ENCODE measurements around the gene MVD.
A peak's percentile ranks its signal among the peaks of the same experiment; 100 is the strongest.

MVD gene

DNA sequence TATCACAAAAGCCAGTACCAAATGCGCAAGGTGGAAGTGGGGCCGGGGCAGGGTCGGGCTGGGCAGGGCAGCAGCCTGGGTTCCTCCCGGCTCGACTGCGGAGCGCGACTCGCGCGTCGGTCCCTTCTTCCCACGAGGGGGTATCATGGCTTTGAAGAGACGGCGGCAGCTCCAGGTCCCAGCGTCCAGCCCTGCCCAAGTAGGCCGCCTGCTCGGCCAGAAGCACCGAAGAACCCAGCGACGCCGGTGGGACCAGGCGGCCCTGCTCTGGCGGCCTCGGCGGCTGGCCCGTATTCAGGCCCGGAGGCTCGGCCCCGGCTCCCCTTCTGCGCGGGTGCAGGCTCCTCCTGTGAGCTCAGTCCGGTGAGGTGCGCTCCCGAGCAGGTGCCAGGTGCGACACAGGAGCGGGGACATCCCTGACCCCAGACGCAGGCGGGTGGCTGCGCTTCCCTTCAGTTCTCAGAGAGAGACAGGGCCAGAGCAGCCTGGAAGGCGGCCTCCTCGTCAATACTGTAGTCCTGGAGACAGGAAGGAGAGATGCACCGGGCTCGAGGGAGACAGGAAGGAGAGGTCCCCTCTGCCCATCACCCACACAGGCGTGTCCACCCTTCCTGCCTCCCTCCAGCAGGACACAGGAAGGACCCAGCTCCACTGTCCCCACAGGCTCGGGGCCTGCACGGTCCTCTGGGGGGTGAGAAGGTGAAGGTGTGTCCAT lies 34.4 kb upstream of the MVD start:
- DNase-seq = no peak

DNA sequence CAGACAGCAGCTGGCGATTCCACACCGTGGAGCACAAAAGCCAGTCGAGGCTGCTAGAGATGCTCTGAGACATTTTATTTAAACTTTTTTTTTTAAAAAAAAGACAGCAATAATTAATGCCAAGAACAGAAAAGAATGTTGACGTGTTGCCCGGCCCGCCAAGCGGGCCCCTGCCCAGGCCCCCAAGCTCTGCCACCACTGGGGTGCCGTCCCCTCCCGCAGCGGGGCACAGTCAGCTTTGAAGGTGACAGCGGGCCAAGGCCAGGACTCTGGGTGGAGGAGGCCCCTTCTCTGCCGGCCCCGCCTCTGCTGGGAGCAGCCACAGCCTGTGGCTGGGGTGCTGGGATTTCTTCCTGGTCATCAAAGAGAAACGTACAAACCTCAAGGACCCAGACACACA lies 33.5 kb upstream of the MVD start:
- DNase-seq = no peak

DNA sequence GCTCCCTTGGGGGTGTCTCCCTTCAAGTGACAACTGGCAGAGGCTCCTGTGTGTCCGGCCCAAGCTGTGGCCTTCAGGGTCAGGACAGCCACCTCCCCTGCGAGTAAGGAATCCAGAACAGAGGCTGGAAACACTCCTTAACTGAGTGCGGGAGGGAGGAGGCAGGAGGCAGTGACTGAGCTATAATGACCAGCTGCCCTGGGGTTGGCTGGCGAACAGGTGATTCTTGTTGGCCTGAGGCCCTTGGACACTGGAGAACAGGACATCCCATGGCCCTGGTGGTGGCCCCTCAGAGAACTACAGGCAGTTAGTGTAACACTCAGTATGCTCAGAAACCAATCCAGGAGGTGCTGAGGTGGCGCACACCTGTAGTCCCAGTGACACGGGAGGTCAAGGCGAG lies 32.9 kb upstream of the MVD start:
- DNase-seq = no peak

DNA sequence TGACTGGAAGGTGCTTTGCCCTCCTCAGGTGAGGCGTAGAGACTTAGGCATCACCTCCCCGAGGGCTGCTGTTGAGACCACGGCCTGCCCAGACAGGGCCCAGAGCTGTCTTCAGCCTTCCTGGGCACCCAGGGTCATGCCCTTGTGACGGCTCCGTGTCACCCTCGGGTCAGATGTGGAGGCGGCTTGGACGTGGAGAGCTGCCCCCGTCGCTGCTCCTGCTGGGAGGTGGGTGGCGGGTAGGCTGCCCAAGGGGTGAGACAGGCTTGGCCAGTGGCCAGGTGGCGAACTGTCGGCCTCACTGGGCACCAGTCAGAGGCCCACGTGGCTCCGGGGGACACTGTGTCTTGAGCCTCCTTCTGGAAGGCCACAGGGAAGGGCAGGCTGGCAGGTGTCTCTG lies 32.3 kb upstream of the MVD start:
- no peak for DNase-seq

DNA sequence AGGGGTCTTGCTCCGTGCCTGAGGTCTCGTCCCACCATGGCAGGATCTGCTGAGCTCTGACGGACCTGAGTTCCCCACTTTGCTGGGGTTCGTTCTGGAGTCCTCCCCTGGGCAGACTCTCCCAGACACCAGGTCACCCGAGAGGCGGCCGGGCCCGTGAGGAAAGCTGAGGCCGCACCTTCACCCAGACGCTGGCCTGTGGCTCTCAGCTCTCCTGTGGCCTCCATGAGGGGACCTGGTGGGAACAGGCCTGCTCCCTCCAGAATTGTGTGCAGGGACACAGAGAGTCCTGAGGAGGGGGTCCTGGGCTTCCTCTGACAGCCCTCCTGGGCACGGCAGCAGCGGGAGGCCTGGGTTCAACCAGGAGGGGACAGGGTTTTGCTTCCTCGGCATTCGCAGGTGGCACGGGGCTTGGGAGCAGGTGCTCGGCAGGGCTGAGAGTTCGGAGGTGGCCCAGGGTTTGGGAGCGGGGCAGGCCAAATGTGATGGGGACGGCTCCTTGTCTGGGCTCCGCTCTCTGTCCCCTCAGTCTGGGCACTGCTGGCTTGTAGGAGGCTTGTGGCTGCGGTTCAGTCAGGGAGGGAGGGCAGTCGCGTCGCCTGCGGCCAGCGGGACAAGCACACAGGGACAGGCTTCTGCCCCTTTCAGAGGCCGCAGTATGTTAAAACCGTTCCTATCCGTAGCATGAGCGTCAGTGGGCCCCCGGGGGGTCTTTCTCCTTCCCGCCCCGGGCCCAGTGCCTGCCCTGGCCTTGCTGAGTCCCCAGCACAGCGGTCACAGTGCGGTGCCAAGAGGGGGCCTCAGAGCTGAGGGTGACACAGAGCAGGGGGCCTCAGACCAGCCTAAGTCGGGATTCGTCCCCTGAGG lies 31.6 kb upstream of the MVD start:
- no peak for DNase-seq

DNA sequence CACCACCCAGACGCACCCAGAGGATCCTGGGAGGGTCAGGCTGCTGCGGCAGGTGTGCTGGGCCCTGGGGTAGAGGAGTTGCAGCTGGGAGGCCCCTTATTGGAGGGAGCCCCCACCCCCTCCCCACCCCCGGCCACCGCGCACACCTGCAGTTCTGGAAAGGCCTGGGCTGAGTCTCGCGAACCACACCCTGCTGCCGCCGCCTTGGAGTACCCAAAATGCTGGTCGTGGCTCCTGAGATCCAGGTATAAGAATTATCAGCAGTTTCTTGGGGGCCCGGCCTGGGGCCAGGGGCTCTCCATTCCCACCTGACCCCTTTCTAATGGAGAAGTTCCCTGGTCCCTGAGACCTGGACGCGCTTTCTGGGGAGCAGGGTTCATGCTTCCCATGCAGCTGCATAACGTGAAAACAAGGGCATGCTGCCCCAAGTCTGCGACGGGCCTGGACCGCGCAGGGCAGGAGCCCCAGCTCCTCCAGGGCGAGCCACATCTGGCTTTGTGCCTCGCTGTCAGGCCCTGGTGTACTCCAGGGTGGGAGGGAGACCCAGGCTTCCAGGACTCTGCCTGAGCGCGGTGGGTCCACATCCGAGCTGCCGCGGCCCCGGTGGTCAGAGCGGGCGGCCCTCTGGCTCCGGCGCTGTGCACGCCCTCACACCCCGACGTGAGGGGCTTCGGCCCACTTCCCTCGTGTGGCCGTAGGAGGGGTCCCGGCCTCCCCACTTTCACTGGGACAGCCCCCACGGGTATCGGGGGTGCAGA lies 30.7 kb upstream of the MVD start:
- DNase-seq = no peak

DNA sequence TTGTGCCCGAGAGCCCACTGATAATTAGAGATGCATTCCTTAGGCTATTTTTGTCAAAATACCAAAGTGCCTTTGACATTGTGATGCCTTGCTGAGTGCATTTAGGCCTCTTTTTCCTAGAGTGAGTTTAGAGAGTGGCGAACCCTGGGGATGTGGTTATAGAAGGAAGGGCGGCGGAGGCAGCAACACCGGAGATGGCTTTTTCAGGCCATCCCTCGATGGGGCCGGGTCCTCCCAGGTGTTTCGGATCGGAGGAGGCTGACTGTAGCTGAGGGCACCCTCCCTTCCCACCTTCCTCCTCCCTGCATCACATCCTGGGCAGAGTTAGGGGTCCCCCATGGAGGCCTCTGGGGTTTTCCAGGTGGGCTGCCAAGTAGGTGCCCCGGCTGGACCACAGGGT lies 30.0 kb upstream of the MVD start:
- DNase-seq = no peak

DNA sequence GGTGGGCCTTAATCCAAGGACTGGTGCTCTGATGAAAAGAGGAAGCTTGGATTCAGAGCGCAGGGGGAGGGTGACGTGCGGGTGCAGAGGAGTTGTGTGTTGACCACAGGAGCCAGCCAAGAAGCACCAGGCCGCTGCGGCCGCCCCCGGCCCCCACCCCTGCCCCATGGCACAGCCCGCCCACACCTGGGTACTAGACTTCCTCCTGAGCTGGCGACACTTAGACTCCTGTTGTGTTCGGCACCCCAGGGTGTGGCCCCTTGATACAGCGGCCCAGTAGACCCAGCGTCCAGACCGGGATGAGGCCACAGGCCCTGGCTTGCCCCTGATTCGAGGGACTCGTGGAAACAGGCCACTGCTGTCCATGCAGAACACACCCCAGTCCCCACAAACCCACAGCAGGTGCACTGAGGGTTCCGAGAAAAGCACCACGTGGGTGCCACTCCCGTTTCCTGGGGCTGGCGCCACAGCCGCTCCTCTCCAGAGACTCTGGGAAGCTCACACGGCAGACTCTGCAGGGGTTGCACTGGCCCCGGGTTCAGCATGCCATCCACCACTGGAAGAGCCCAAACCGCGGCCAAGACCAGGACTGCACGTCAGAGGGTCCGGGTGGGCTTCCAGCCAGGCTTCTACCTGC lies 29.2 kb upstream of the MVD start:
- peak; percentile 69 for DNase-seq

DNA sequence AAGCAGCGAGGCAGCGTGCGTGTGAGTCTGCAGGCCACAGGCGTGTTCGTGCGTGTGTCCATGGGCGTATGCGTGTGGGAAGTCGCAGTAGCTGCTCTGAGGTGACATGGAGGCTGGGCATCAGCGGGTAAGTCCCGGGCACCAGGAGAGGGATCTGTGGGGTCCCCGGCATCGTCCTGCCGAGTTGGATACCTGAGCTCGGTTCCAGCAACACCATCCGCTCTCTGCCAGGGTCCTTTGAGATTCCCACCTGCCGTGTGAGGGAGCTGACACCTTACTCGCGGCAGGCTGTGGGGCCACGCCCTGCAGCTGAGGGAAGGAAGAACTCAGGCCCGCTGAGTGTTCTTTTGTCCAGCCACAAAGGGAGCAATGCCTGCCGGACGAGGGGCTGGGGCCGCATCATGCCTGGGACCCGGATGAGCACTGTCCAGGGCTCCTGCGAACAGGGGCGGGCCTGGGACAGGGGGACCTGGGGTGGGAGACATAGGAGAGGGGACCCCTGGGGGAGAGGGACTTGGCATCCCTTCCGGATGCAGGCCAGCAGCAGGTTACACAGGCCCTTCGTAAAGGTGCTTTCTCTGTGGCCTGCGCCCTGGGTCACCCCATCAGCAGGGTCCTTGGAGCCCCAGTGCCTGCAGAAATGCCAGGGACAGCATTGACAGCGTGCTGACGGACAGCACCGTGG lies 28.4 kb upstream of the MVD start:
- DNase-seq = no peak

DNA sequence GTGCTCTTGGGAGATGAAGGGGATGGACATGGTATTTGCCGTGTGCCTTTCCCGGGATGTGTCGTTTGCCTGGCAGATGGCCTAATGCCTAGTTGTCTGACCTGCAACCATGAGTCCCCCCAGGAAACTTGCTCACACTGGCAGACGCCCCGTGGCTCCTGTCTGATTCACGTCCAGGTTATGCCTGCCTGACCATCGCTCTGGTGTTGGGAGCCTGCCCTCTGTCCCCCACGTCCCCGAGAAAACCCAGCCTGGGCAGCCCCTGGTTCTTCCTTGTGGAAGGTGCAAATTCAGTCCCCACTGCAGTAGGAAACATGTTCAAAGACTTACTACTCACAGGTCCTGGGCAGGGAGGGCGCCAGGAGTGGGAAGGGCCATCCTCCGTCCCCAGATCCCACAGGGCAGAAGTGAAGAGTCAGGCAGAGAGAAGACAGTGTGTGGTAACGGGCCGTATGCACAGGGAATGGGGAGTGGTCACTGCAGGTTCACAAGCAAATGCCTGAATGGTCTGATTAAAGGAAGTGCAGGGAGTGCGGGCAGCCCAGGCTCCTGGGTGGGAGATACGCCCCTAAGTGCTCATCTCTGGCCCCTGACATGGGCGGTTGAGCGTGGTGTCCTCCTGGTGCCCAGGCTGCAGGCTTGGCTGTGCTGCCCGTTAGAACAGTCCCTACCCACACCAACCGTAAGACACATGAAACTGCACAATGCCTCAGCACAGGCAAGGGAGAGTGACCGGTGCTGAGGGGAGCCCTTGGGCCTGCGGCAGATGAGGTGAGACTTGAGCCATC lies 27.6 kb upstream of the MVD start:
- no peak for DNase-seq

DNA sequence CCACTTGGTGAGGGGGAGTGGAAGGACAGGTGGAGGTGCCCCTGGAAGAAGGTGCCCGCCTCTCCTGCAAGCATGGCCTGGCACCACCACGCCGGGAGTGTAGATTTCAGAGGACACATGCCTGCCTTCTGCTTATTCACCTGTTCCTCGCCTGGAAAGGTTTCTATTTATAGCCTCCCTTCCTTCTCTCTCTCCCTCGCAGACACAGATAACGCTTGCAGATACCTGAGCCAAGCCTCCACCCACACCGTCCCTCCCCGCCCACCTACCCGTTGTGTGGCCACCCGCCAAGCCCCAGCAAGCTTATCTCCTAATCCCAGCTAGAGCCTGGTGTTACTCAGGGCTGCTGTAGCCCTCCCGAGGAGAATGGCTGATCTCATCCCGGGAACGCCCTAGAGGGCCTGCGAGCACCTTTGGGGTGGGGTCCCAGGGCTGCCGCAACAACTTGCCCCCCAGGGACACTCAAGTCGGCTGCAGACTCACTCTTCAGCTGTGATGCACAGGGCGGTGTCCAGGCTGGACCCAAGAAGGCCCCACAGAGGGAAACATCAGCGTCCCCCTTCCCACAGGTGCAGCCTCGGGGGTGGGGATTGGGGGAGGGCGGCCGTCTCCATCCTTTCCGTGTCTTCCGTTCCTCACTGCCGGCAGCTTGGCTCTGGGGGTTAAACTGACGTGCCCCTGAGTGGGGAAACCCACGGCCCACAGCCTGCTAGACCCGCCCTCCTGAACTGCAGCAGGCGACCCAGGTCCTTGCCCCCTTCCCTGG lies 25.3 kb upstream of the MVD start:
- DNase-seq = no peak

DNA sequence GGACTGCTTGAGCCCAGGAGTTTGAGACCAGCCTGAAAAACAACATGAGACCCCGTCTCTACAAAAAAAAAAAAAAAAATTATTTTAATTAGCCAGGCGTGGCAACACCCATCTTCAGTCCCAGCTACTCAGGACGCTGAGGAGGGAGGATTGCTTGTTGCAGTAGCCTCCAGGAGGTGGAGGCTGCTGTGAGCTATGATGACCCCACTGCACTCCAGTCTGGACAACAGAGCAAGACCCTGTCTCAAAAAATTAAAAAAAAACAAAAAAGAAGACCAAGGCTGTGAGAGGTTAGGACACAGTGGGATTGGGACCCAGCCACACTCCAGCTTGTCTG lies 24.8 kb upstream of the MVD start:
- DNase-seq = no peak

DNA sequence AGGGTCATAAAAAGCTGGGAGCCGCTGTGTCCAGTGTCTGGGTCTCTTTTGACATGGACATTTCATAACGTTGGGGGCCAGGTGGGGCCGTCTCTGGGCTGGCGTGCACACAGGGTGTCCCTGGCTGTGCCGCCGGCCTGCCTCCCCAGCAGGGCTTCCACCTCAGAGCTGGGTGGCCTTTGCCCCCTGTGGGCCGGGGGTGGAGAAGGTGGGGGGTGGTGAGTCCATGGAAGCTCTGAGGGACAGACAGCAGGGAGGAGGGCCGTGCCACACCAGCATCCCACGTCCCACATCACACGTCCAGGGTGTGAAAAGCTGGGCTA lies 24.3 kb upstream of the MVD start:
- no peak for DNase-seq

DNA sequence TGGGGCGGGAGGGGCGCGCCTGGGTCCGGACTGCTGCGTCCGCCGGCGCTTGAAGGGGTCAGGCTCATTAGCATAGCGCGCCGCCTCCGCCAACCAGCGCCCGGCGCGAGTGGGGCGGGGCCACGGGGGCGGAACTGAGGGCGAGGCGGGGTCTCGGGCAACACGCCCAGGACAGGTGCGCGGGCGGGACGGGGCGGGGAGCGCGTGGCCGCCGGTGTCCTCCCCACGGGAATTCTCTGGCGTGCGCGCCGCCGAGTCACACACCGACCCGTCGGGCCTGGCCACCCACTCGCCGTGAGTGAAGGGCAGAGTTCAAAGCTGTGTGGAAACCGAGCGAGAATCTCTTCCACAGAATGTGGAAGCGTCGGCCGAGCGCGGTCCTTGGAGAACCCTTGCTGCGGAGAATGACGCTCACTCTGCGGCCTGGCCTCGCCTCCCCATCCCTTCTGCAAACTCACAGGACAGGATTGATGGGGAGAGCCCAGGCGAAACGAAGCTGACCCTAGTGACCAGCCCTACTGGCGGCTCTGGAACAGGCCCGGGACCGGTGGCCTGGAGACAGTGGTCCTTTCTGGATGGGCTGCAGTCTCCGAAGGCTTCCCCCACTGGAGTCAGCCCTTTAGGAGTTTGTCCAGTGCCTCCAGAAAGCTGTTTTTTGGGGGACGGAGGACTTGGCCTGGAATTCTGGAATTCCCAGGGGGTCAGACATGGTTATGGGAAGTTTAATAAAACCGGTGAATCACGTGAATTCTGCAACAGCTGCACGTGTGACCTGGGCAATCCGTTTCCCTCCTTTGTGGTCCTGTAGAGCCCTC lies 23.8 kb upstream of the MVD start, which contains the start of gene SNAI3:
Gene SNAI3 (minus strand): TSS at position 69 of the 815 bp plus-strand sequence. CDS start 101 bp downstream, outside the sequence.
- DNase-seq = peak; percentile 82

DNA sequence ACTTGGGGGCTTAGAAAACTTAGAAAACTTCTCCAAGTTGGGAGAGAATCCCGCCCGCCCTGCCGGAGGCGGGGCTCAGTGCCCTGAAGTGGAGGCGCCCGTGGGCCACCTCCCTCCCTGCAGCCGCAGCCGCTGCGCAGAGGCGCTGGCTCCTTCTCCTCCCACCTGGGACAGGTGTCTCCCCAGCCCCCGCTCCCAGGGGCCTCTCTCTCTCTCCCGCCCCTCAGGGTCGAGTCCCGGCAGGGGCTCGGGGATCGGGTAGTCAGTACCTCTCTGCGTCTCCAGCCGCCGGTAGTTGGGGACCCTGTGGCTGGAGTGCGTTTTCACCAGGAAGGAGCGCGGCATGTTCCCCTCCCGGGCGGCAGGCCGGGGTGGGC lies 23.2 kb upstream of the MVD start:
- no peak for DNase-seq

DNA sequence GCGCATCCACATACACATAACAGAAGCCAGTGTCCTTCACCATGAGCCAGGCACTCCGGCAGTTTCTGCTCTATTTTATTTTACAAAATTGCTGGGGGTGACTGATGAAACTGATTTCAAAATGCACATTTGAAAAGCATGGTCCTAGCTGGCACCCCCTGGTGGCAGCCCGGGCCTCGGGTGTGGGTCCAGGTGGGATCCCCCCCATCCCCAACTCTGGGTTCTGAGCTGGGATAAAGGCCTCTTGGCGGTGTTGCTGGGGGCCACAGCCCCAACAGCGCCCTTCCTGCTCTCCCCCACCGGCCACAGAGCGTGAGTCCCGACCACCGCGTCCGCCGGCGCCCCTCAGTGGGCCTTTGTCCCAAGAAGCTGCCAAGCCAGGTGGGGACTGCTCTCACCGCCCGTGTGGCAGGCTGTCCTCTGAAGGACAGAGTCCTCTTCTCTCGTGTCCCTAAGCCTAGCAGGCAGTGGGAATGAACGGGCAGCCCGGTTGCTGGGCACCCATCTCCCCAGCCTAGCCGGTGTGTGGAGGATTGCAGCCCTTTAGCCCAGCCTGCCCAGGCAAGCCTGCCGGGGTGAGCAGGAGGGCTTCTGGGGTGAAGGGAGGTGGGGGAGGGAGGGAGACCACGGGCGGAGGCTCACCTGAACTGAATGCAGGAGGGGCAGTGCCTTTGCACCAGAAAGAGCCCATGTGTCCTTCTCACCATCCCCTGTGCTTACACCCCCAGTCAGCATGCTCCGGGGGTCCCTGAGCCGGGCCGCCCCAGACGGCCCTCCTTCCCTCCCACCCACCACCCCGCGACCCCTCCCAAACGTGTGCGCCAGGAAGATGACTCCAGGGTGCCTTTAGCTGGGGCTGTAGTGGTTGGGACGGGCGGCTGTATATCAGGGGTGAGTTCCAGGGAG lies 22.5 kb upstream of the MVD start:
- DNase-seq = peak; percentile 42

DNA sequence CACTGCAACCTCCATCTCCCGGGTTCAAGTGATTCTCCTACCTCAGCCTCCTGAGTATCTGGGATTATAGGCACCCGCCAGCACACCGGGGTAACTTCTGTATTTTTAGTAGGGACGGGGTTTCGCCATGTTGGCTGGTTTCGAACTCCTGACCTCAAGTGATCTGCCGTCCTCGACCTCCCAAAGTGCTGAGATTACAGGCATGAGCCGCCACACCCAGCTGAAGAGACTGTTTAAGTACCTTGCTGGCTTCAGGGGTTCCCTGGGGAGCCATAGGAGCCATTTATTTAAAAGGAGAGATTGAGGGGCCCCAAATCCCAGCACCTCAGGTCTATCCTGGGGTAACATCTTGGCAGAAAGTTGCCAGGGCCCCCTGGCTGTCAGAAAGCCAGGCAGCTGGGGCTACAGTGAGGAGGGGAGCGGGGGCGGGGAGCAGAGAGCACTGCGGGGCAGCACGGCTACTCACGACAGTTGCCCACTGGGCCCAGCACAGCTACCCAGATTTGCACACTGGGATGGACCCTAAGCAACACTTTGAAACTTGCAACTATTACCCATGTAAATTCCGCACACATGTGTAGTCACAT lies 21.8 kb upstream of the MVD start:
- DNase-seq = no peak

DNA sequence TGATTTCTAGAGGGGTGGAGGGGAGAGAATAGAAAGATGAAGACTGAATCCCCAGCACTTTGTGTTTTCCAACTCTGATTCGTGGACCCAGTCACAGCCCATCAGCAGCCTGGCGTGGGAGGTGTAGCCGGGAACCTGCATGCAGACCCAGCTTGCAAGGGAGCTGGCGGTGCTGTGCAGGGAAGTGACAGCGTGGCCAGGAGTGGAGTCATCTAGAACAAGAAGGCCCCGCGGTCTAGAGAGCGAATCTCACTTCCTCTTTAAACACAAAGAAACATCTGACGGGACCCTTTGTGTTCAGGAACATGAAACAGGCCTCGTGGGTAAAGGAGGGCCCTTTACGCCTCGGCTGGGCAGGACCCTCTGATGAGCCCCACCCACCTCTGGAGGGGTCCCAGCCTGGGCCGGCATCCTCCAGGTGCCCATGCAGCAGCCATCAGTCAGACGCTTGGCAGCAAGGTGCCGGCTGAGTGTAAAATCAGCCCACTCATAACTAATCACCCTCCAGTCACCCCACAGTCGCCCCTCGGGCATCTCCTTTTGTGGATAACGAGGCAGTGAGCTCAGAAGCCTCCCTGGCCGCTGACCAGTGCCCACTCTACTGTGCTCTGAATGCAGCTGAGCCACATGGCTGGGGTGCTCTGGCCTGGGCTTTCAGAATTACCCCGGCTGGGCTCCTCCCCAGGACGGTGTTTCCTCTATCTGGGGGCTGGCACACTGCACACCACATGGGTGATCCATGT lies 19.0 kb upstream of the MVD start:
- DNase-seq = peak; percentile 80

All from CD4-positive, alpha-beta T cell treated with Interleukin-15 for 1 hour (primary cell).